ENCODE measurements around the gene RLF. TPM values are rescaled to one million over a fixed set of nuclear protein-coding genes. Genes with fewer than 3 reads are reported as not detected.

The RLF gene
- total and polyA plus RNA-seq, 9 of the 15 experiments (the other 6 are each of a cell fraction or from before 2014, with no cell fraction given): 3.6 to 35.0 (median 21.2) TPM

DNA sequence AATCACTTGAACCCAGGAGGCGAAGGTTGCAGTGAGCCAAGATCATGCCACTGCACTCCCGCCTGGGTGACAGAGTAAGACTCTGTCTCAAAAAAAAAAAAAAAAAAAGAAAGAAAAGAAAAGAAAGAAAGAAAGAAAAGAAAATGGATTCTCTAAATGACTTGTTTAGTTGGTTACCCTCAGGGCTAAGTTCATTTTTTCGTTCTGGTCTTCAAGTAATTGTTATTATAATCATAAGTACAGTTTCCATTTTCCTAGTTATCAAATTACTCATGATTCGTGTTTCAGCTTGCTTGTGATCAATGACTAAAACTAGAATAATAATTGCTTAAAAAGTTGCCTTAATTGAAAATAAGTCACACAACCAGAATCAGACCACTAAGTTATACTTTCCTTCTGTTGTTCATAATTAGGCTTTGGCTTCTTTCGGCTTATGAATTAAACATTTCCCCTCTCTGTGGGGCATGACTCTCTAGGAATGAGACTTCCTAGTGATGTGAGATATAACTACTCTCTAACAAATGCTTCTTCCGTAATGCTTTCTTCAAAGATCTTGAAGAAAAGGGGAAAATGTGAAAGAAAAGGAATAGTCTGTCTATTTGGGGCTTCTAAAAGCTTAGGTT is 9.6 kb upstream of the RLF start:
- no peak for FAIRE-seq
- Histone ChIP-seq H3K36me3 (ENCODE audit: control insufficient read depth, insufficient read depth, low read length) (no peaks in the 10 kb centered on the region), H3K27ac (ENCODE audit: extremely low read depth, low read depth, low read length) (no peak overlapping the region), H2AFZ (ENCODE audit: low read depth, low read length) (no peak overlapping the region), H3K4me3 (no peak overlapping the region), H3K9me1 (ENCODE audit: control insufficient read depth, insufficient read depth, low read length) (no peaks in the 10 kb centered on the region), H3K27me3 (ENCODE audit: control insufficient read depth in 2 of 2, insufficient read depth in 2 of 2, low read length in 2 of 2) (no peaks in the 10 kb centered on the region), H4K20me1 (replicated peaks; ENCODE audit: control insufficient read depth, insufficient read depth, low read length) (no peaks in the 10 kb centered on the region), H3K79me2 (ENCODE audit: control insufficient read depth, insufficient read depth, low read length) (no peaks in the 10 kb centered on the region), H3K9me3 (replicated peaks; ENCODE audit: control insufficient read depth, insufficient read depth, low read depth, low read length) (no peaks in the 10 kb centered on the region), H3K4me1 (replicated peaks in 1 of 2; ENCODE audit: control insufficient read depth in 2 of 2, insufficient read depth in 2 of 2, low read length in 2 of 2) (peaks cover 0 to 4% of the 10 kb centered on the region in 2 experiments; a peak in 4 of 5 replicates), H3K9ac (ENCODE audit: insufficient read depth in 1 of 2, low read depth in 2 of 2, low read length in 2 of 2) (no peak overlapping the region), H3K4me2 (ENCODE audit: insufficient read depth, low read length) (no peak overlapping the region)
- no peak for ATAC-seq
- DNase-seq (ENCODE audit: extremely low read depth in 1 of 4, low spot score in 3 of 4): no peak
- no TSS peak for BruUV-seq (replicated peaks)
- CTCF ChIA-PET (ENCODE audit: low intra/inter-chr PET ratio): interaction anchor here (1.1 kb wide), 1 partner anchor 698 kb away, joined by 3 read pairs; no protein-coding TSS in a partner anchor
- in situ Hi-C loops (cut with MboI): loop anchor here (5.0 to 10.0 kb wide), 3 partner anchors 153 to 256 kb away; no protein-coding TSS in a partner anchor
- 62% methylated on average over 6 of the region's 6 CpGs for WGBS (ENCODE audit: insufficient coverage, low coverage, missing lambda C conversion rate)
- POLR2A ChIA-PET: interaction anchor here (1.0 to 2.5 kb wide), 2 partner anchors 8 to 10 kb away, joined by 3 to 11 read pairs; partner anchors contain the start of gene RLF
- intact Hi-C loops (cut with micrococcal nuclease): loop anchor here (2.0 kb wide), 1 partner anchor 253 kb away; no protein-coding TSS in a partner anchor
- TF ChIP-seq HDAC6 (IDR thresholded peaks at IDR 0.05; ENCODE audit: low read depth, low read length) (no peak), ZNF3 (CRISPR knock-in tag; IDR thresholded peaks at IDR 0.05) (no peak), CBX2 (IDR thresholded peaks at IDR 0.05; ENCODE audit: insufficient read depth, low read length, poor library complexity, severe bottlenecking) (no peak), CCNT2 (IDR thresholded peaks at IDR 0.05; ENCODE audit: borderline replicate concordance, extremely low read depth, insufficient read length, low read depth, low read length) (no peak), TARDBP (IDR thresholded peaks at IDR 0.05) (no peak), NCOR1 (IDR thresholded peaks at IDR 0.05) (no peak), ZNF444 (CRISPR knock-in tag; IDR thresholded peaks at IDR 0.05) (no peak), TCF3 (CRISPR knock-in tag; IDR thresholded peaks at IDR 0.05) (no peak), MGA (IDR thresholded peaks at IDR 0.05) (no peak), KDM2B (CRISPR knock-in tag; IDR thresholded peaks at IDR 0.05) (no peak), SIN3A (IDR thresholded peaks at IDR 0.05; ENCODE audit: borderline replicate concordance in 2 of 2, control insufficient read depth in 1 of 2, low read depth in 2 of 2, low read length in 2 of 2) (no peak)
